Testis (tissue), 2 donors: Measurements from ENCODE around the gene UBC.

Experiments used
- CTCF ChIP-seq, 3 experiments: fragments of 450-650 bp in 2 of 3; fragments of 200-600 bp in 1 of 3; sonication (generic) in 1 of 3; IDR thresholded peaks; one replicate each; pipeline ENCODE4 v1.5.1; 2016 to 2019; ENCODE audit warnings: antibody characterized with exemption in 3 of 3, mild to moderate bottlenecking in 2 of 3, moderate library complexity in 1 of 3
- POLR2A ChIP-seq: fragments of 450-650 bp; IDR thresholded peaks from one replicate; pipeline ENCODE4 v1.6.1; 2017; ENCODE audit warnings: antibody characterized with exemption, mild to moderate bottlenecking, moderate library complexity

- TF ChIP-seq CTCF (IDR thresholded peaks at IDR 0.05), result no peak
- no peak for TF ChIP-seq POLR2A
Observed at GRCh38 chr12:124910561-124911478, 3.6 kb downstream of the UBC start.
